ENCODE results near the gene SCGB2B2. TPM values are rescaled to one million over a fixed set of nuclear protein-coding genes. Genes with fewer than 3 reads are reported as not detected.
A peak's percentile ranks its signal among the peaks of the same experiment; 100 is the strongest.

Gene SCGB2B2
- total RNA-seq, 1 donor from 2014 or later: 1.5 TPM

GRCh38 chr19:34661357-34661756 lies 15.6 kb downstream of the SCGB2B2 start:
- Histone ChIP-seq H3K4me1 (no peaks in the 10 kb centered on the region), H3K9me3 (no peaks in the 10 kb centered on the region), H3K27ac (no peak overlapping the region), H3K27me3 (ENCODE audit: low read depth) (no peaks in the 10 kb centered on the region), H3K36me3 (no peaks in the 10 kb centered on the region), H3K4me3 (no peak overlapping the region)
- DNase-seq (no peak), ATAC-seq (peak; percentile 74 to 84)
- intact Hi-C loops (cut with DNase I): no loop called here
- TF ChIP-seq CTCF (IDR thresholded peaks at IDR 0.05): no peak

GRCh38 chr19:34655651-34656050 lies 21.3 kb downstream of the SCGB2B2 start:
- Histone ChIP-seq H3K9me3 (no peaks in the 10 kb centered on the region), H3K27ac (no peak overlapping the region), H3K27me3 (ENCODE audit: low read depth) (no peaks in the 10 kb centered on the region), H3K4me3 (no peak overlapping the region), H3K4me1 (peaks cover 9% of the 10 kb centered on the region), H3K36me3 (no peaks in the 10 kb centered on the region)
- intact Hi-C loops (cut with DNase I): no loop called here
- TF ChIP-seq CTCF (IDR thresholded peaks at IDR 0.05): no peak
- DNase-seq (no peak), ATAC-seq (no peak)

- no peak for TF ChIP-seq CTCF (IDR thresholded peaks at IDR 0.05)
- DNase-seq (no peak), ATAC-seq (no peak)
- H3K4me1 ChIP-seq: peaks cover 9% of the 10 kb centered on the region
- no peaks in the 10 kb centered on the region for H3K27me3 ChIP-seq (ENCODE audit: low read depth)
- H3K27ac ChIP-seq: no peak overlapping the region
- H3K9me3 ChIP-seq: no peaks in the 10 kb centered on the region
- intact Hi-C loops (cut with DNase I): no loop called here
- no peaks in the 10 kb centered on the region for H3K36me3 ChIP-seq
- no peak overlapping the region for H3K4me3 ChIP-seq
Observed at GRCh38 chr19:34654796-34655195, 22.2 kb downstream of the SCGB2B2 start.

- H3K9me3 ChIP-seq: no peaks in the 10 kb centered on the region
- TF ChIP-seq CTCF (IDR thresholded peaks at IDR 0.05): no peak
- peaks cover 9% of the 10 kb centered on the region for H3K4me1 ChIP-seq
- H3K4me3 ChIP-seq: no peak overlapping the region
- H3K27me3 ChIP-seq (ENCODE audit: low read depth): no peaks in the 10 kb centered on the region
- ATAC-seq: no peak
- H3K36me3 ChIP-seq: no peaks in the 10 kb centered on the region
- intact Hi-C loops (cut with DNase I): no loop called here
- no peak overlapping the region for H3K27ac ChIP-seq
- no peak for DNase-seq
Observed at GRCh38 chr19:34651747-34652146, 25.2 kb downstream of the SCGB2B2 start.

GRCh38 chr19:34649886-34650543 lies 26.9 kb downstream of the SCGB2B2 start:
- peaks cover 8% of the 10 kb centered on the region for H3K4me1 ChIP-seq
- ATAC-seq (no peak), DNase-seq (no peak)
- H3K4me3 ChIP-seq: no peak overlapping the region
- intact Hi-C loops (cut with DNase I): no loop called here
- no peaks in the 10 kb centered on the region for H3K27me3 ChIP-seq (ENCODE audit: low read depth)
- H3K36me3 ChIP-seq: no peaks in the 10 kb centered on the region
- no peak overlapping the region for H3K27ac ChIP-seq
- TF ChIP-seq CTCF (IDR thresholded peaks at IDR 0.05): no peak
- no peaks in the 10 kb centered on the region for H3K9me3 ChIP-seq

Data from lower lobe of right lung (tissue), 2 donors.